ENCODE results near the gene BAHD1.

Gene BAHD1

GRCh38 chr15:40456738-40457137 lies 16.0 kb downstream of the BAHD1 start:
- no peak for DNase-seq (ENCODE audit: low spot score)
- no peak for TF ChIP-seq CTCF (IDR thresholded peaks at IDR 0.05; ENCODE audit: extremely low read depth, missing control alignments)

GRCh38 chr15:40458495-40459371 lies 18.0 kb downstream of the BAHD1 start:
- DNase-seq (ENCODE audit: low spot score): no peak
- no peak for TF ChIP-seq CTCF (IDR thresholded peaks at IDR 0.05; ENCODE audit: extremely low read depth, missing control alignments)

GRCh38 chr15:40459391-40460015 lies 18.8 kb downstream of the BAHD1 start:
- DNase-seq (ENCODE audit: low spot score): no peak
- no peak for TF ChIP-seq CTCF (IDR thresholded peaks at IDR 0.05; ENCODE audit: extremely low read depth, missing control alignments)

GRCh38 chr15:40460404-40460803 lies 19.7 kb downstream of the BAHD1 start:
- DNase-seq (ENCODE audit: low spot score): no peak

GRCh38 chr15:40461958-40462357 lies 21.2 kb downstream of the BAHD1 start:
- no peak for DNase-seq (ENCODE audit: low spot score)
- TF ChIP-seq CTCF (IDR thresholded peaks at IDR 0.05; ENCODE audit: extremely low read depth, missing control alignments): no peak

More at GRCh38 chr15:40460404-40460803, 19.7 kb downstream of the BAHD1 start:
- TF ChIP-seq CTCF (IDR thresholded peaks at IDR 0.05; ENCODE audit: extremely low read depth, missing control alignments): no peak

- no peak for TF ChIP-seq CTCF (IDR thresholded peaks at IDR 0.05; ENCODE audit: extremely low read depth, missing control alignments)
- no peak for DNase-seq (ENCODE audit: low spot score)
These were observed 22.5 kb downstream of the BAHD1 start for GRCh38 chr15:40463279-40463678.

GRCh38 chr15:40463886-40464545 lies 23.3 kb downstream of the BAHD1 start:
- no peak for DNase-seq (ENCODE audit: low spot score)
- no peak for TF ChIP-seq CTCF (IDR thresholded peaks at IDR 0.05; ENCODE audit: extremely low read depth, missing control alignments)
